CD14-positive monocyte (primary cell): ENCODE data around the gene SULT1A2. TPM values are rescaled to one million over a fixed set of nuclear protein-coding genes. Genes with fewer than 3 reads are reported as not detected.
A peak's percentile ranks its signal among the peaks of the same experiment; 100 is the strongest.
"Not testable (repeated sequence)": the region's sequence is repeated elsewhere in the genome, so short reads cannot be mapped to it uniquely, and the experiment has no call there.

Source experiments
- DNase-seq, 3 donors: peaks; one replicate each; pipeline ENCODE4 v3.0.0-alpha.2; 2011 to 2022
- H2AFZ ChIP-seq: 2 replicates; pipeline ENCODE4 v1.6.0; 2012; ENCODE audit warnings: mild to moderate bottlenecking, low read depth, low read length, inconsistent platforms; ENCODE audit not compliant: insufficient read depth, poor library complexity, severe bottlenecking
- H3K27ac ChIP-seq, 2 donors: 1 replicate in 1 of 2; 2 replicates in 1 of 2; pipeline ENCODE4 v1.5.1; 2012 to 2013; ENCODE audit warnings: low read length in 2 of 2, control low read depth in 1 of 2, inconsistent platforms in 1 of 2, low read depth in 1 of 2, mild to moderate bottlenecking in 1 of 2
- H3K27me3 ChIP-seq, 2 donors: one replicate each; pipeline versions ENCODE4 v1.6.0 to v1.6.1; 2011 to 2013; ENCODE audit warnings: low read length in 2 of 2; ENCODE audit not compliant: control insufficient read depth in 2 of 2, insufficient read depth in 2 of 2
- H3K36me3 ChIP-seq, 2 donors: replicated peaks in 1 of 2; 1 replicate in 1 of 2; 2 replicates in 1 of 2; pipeline versions ENCODE4 v1.5.1 to v1.6.1; 2012 to 2013; ENCODE audit warnings: low read length in 2 of 2, control low read depth in 1 of 2, inconsistent platforms in 1 of 2, mild to moderate bottlenecking in 1 of 2; ENCODE audit not compliant: insufficient read depth in 2 of 2, control insufficient read depth in 1 of 2
- H3K4me1 ChIP-seq, 2 donors: 1 replicate in 1 of 2; 2 replicates in 1 of 2; pipeline versions ENCODE4 v1.5.1 to v1.6.1; 2012 to 2013; ENCODE audit warnings: low read length in 2 of 2, control low read depth in 1 of 2, inconsistent platforms in 1 of 2, mild to moderate bottlenecking in 1 of 2, moderate library complexity in 1 of 2; ENCODE audit not compliant: insufficient read depth in 2 of 2, control insufficient read depth in 1 of 2
- H3K4me2 ChIP-seq: replicated peaks from 2 replicates; pipeline ENCODE3; 2012; ENCODE audit warnings: low read length, moderate library complexity, mild to moderate bottlenecking; ENCODE audit not compliant: poor library complexity, severe bottlenecking; ENCODE audit errors: extremely low read depth
- H3K4me3 ChIP-seq, 3 experiments: fragments of 200-600 bp in 1 of 3; sonication (generic) in 1 of 3; replicated peaks in 1 of 3; 1 replicate in 2 of 3; 2 replicates in 1 of 3; pipeline ENCODE4 v1.5.1; 2011 to 2013; ENCODE audit warnings: low read length in 3 of 3, mild to moderate bottlenecking in 3 of 3, control low read depth in 2 of 3, low read depth in 2 of 3, inconsistent platforms in 1 of 3, moderate library complexity in 1 of 3
- H3K79me2 ChIP-seq: 2 replicates; pipeline ENCODE4 v1.6.0; 2012; ENCODE audit warnings: mild to moderate bottlenecking, control low read depth, inconsistent platforms, low read length, moderate library complexity; ENCODE audit not compliant: insufficient read depth
- H3K9ac ChIP-seq: 2 replicates; pipeline ENCODE4 v1.6.0; 2017; ENCODE audit warnings: low read length, mild to moderate bottlenecking; ENCODE audit not compliant: insufficient read depth, poor library complexity, severe bottlenecking
- H3K9me3 ChIP-seq, 2 donors: replicated peaks in 1 of 2; 1 replicate in 1 of 2; 2 replicates in 1 of 2; pipeline versions ENCODE4 v1.5.1 to v1.6.1; 2012 to 2013; ENCODE audit warnings: low read length in 2 of 2, control low read depth in 1 of 2; ENCODE audit not compliant: control insufficient read depth in 1 of 2, insufficient read depth in 1 of 2
- H4K20me1 ChIP-seq: 2 replicates; pipeline ENCODE4 v1.6.0; 2012; ENCODE audit warnings: mild to moderate bottlenecking, low read length, control low read depth, moderate library complexity; ENCODE audit not compliant: insufficient read depth
- H3K27ac Mint-ChIP-seq, 7 donors: one replicate each; pipeline ENCODE4 v1.8.0; 2020; ENCODE audit warnings: mild to moderate bottlenecking in 7 of 7, mixed read lengths in 7 of 7, moderate library complexity in 6 of 7, inconsistent platforms in 2 of 7
- H3K27me3 Mint-ChIP-seq, 3 donors: one replicate each; pipeline ENCODE4 v1.8.0; 2021 to 2022; ENCODE audit warnings: low read depth in 3 of 3, mild to moderate bottlenecking in 3 of 3, mixed read lengths in 3 of 3, moderate library complexity in 3 of 3, inconsistent platforms in 1 of 3
- H3K36me3 Mint-ChIP-seq, 2 donors: one replicate each; pipeline ENCODE4 v1.8.0; 2020; ENCODE audit warnings: mixed read lengths in 2 of 2, inconsistent platforms in 1 of 2, mild to moderate bottlenecking in 1 of 2
- H3K4me1 Mint-ChIP-seq: one replicate; pipeline ENCODE4 v1.8.0; 2020; ENCODE audit warnings: mild to moderate bottlenecking, mixed read lengths
- H3K4me3 Mint-ChIP-seq, 2 donors: one replicate each; pipeline ENCODE4 v1.8.0; 2020; ENCODE audit warnings: mild to moderate bottlenecking in 2 of 2, mixed read lengths in 2 of 2, moderate library complexity in 1 of 2
- H3K9me3 Mint-ChIP-seq, 7 donors: one replicate each; pipeline ENCODE4 v1.8.0; 2020 to 2022; ENCODE audit warnings: mixed read lengths in 7 of 7, mild to moderate bottlenecking in 6 of 7, moderate library complexity in 6 of 7, inconsistent platforms in 2 of 7
- WGBS: methylation state at CpG from one replicate; pipeline ENCODE4 v1.1.5; 2013; ENCODE audit warnings: missing lambda C conversion rate; ENCODE audit not compliant: insufficient coverage; 5-methylcytosine and 5-hydroxymethylcytosine counted together
- intact Hi-C, 2 donors: fragments of 100-400 bp; cut with micrococcal nuclease; formaldehyde crosslinking; loops; one replicate each; pipeline versions ENCODE4 v1.15.0 to v1.15.1; 2023
- polyA plus RNA-seq, 3 donors: library from polyadenylated mRNA; depleted of rRNA in 1 of 3; unstranded in 2 of 3; stranded (reverse) in 1 of 3; fragments of 300-500 nt in 2 of 3; fragments of >200 nt in 1 of 3; fragmentation: Illumina TruSeq in 2 of 3; gene quantifications; 1 replicate in 2 of 3; 2 replicates in 1 of 3; pipeline ENCODE4 v1.2.3, GENCODE V29; 2012 to 2021
- TF ChIP-seq, protein P1 (sequence below): fragments of 200-600 bp; IDR thresholded peaks from one replicate; pipeline ENCODE4 v1.8.0; 2022; ENCODE audit warnings: antibody characterized with exemption, mild to moderate bottlenecking

SULT1A2 gene
- polyA plus RNA-seq, 3 donors, result 1.1 to 4.6 TPM; not detected in 1

DNA sequence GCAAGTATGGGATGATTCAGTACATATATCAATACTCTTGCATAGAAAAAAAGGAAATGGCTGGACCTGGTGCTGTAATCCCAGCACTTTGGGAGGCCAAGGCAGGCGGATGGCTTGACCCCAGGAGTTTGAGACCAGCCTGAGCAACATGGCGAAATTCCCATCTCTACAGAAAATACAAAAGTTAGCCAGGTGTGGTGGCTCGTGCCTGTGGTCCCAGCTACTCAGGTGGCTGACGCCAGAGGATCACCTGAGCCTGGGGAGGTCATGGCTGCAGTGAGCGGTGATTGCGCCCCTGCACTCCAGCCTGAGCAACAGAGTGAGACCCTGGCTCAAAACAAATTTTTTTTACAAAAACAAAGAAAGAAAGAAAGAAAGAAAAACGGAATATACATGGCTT is 50.2 kb downstream of the SULT1A2 start:
- H2AFZ ChIP-seq, result no peak overlapping the region
- H3K36me3 ChIP-seq, result no peaks in the 10 kb centered on the region
- peaks cover 1 to 7% (median 2%) of the 10 kb centered on the region in 3 donors for H3K27me3 Mint-ChIP-seq
- H3K4me3 ChIP-seq, result no peak overlapping the region
- H3K27ac ChIP-seq, result no peak overlapping the region
- no peak overlapping the region for H3K9ac ChIP-seq
- no peak overlapping the region for H3K4me2 ChIP-seq
- no peak overlapping the region for H3K4me3 Mint-ChIP-seq
- H3K36me3 Mint-ChIP-seq, result no peaks in the 10 kb centered on the region
- intact Hi-C loops, result loop anchor here in 1 of 2 donors (5.0 kb wide), 1 partner anchor 49 kb away; no protein-coding TSS in a partner anchor
- H3K27ac Mint-ChIP-seq, result no peak overlapping the region
- H3K9me3 ChIP-seq, result no peaks in the 10 kb centered on the region
- peaks cover 28 to 38% of the 10 kb centered on the region in 2 donors for H3K4me1 ChIP-seq
- DNase-seq, result no peak
- no peaks in the 10 kb centered on the region for H3K9me3 Mint-ChIP-seq
- no peaks in the 10 kb centered on the region for H4K20me1 ChIP-seq
- TF ChIP-seq, protein P1, sequence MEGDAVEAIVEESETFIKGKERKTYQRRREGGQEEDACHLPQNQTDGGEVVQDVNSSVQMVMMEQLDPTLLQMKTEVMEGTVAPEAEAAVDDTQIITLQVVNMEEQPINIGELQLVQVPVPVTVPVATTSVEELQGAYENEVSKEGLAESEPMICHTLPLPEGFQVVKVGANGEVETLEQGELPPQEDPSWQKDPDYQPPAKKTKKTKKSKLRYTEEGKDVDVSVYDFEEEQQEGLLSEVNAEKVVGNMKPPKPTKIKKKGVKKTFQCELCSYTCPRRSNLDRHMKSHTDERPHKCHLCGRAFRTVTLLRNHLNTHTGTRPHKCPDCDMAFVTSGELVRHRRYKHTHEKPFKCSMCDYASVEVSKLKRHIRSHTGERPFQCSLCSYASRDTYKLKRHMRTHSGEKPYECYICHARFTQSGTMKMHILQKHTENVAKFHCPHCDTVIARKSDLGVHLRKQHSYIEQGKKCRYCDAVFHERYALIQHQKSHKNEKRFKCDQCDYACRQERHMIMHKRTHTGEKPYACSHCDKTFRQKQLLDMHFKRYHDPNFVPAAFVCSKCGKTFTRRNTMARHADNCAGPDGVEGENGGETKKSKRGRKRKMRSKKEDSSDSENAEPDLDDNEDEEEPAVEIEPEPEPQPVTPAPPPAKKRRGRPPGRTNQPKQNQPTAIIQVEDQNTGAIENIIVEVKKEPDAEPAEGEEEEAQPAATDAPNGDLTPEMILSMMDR, result no peak
- H3K27me3 ChIP-seq, result no peaks in the 10 kb centered on the region
- 75% methylated on average over 2 of the region's 7 CpGs for WGBS
- H3K4me1 Mint-ChIP-seq, result peaks cover 33% of the 10 kb centered on the region
- H3K79me2 ChIP-seq, result no peaks in the 10 kb centered on the region

DNA sequence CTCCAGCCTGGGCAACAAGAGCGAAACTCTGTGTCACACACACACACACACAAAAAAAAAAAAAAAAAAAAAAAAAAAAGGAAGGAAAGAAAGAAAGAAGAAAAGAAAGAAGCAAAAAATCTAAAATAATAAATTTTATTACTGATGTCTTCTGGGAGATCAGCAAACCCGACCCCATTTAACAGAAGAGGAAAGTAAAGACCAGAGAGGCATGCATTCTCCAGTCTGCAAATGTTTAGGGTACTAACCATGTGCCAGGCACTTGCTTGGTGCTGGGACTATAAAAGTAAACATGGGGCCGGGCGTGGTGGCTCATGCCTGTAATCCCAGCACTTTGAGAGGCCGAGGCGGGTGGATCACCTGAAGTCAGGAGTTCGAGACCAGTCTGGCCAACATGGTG is 50.9 kb downstream of the SULT1A2 start:
- not testable (repeated sequence) for H3K36me3 ChIP-seq, H3K27me3 ChIP-seq, H3K4me3 ChIP-seq, H3K9me3 ChIP-seq, H2AFZ ChIP-seq, H3K4me2 ChIP-seq, H3K27ac ChIP-seq, H3K9me3 Mint-ChIP-seq, H3K36me3 Mint-ChIP-seq, H4K20me1 ChIP-seq, DNase-seq, H3K9ac ChIP-seq, H3K27me3 Mint-ChIP-seq, H3K79me2 ChIP-seq, H3K4me3 Mint-ChIP-seq
- 91% methylated on average over 4 of the region's 7 CpGs for WGBS
- Mint-ChIP-seq H3K27ac (peak overlapping the region in 1 of 7 donors; percentile 66), H3K4me1 (peaks cover 33% of the 10 kb centered on the region)
- intact Hi-C loops, result loop anchor here in 1 of 2 donors (5.0 kb wide), 1 partner anchor 49 kb away; no protein-coding TSS in a partner anchor
- H3K4me1 ChIP-seq, result peaks cover 28 to 38% of the 10 kb centered on the region in 2 donors
